H4 (cell line): ENCODE results near the gene ARSJ. TPM values are rescaled to one million over a fixed set of nuclear protein-coding genes. Genes with fewer than 3 reads are reported as not detected.
A peak's percentile ranks its signal among the peaks of the same experiment; 100 is the strongest.
"Not testable (repeated sequence)": the region's sequence is repeated elsewhere in the genome, so short reads cannot be mapped to it uniquely, and the experiment has no call there.

Source experiments
- DNase-seq: peaks from one replicate; pipeline ENCODE4 v3.0.0-alpha.2; 2015; ENCODE audit warnings: low spot score
- total RNA-seq: library from RNA; depleted of rRNA; stranded (reverse); fragments of >200 nt; shearing (Covaris generic); gene quantifications from 2 replicates; pipeline ENCODE4 v1.2.3, GENCODE V29; 2014; rRNA removed

ARSJ gene
- total RNA-seq, result 21.4 and 24.4 TPM in 2 replicates

- peak; percentile 77 for DNase-seq
Observed at GRCh38 chr4:113979148-113979904, at the start of gene ARSJ. TSS of gene ARSJ (minus strand) at chr4:113979647. CDS start at chr4:113978834, 813 bp downstream.

DNA sequence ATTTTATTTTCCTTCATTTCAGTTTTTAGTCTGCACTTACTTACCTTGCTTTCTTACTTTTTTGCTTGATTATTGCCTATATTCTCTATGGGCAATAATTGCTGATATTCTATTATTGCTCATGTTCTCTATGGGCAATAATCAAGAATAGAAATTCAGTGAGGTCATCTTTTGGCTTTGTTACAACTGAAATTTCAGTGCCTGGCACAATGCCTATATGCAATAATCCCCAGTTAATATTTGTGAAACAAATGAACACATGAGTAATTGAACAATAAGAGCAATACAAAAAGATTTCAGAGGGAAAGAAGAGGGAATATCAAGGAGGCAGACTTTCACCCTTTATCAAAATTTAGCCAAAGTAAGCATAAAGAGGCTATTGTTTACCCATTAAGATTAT is 48.6 kb upstream of the ARSJ start:
- DNase-seq, result no peak

DNA sequence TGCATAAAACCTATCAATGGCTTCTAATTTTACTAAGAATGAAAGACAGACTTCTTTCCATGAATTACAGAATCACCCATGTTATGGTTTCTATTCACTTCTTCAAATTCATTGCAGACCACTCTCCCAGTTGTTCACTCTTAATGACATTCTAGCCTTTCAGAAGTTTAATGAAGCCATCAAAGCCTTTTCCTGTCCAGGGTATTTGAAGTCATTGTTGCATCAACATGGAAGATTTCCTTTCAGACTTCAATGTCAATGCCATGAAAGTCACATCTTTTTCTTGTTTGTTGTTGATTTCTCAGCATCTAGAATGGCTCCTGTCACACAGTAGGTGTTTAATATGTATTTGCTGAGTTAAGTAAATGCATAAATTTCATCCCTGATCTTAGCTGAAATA is 48.1 kb upstream of the ARSJ start:
- no peak for DNase-seq

DNA sequence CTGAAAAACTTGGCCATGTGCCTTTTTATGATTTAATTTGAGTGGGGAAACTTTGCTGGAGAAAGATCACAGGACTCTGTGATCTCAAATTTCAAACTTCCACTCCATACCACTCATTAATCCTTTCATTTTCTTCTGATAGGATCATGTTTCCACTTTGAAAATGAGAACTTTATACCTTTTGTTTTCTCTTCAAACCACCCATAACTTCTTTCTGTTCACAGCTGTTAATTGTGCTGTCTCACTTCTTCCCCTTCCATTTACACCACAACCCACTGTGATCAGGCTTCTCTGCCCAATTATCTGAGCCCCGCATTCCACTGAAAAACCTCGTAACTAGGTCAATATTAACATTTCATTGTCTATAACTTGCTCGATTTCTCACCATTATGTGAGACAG is 47.0 kb upstream of the ARSJ start:
- DNase-seq, result no peak

DNA sequence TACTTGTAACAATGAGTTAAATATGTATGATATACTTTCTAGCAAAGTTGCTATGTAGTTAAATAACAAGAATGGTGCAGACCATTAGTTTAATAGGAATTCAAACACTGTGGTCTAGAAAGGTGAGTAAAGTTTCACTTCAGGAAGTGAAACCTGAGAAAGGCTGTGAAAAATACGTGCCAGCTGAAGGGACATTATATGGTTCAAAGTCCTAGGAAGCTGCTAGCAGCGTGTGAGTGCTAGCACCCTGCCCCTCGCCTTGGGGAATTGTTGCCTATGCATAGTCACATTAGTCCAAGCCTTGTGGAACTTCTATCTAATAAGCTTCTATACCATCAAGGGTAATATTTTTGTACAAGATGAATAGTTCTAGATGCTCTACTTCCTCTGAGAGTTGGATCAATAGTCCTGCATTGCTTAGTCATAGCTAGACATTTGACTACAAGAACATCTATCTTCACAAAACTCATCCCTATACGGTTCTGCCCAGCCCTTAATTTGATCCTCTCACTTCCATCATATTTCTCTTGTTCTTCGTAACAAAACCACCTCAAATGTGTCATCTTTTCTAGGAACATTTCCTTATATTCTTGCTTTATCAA is 45.8 kb upstream of the ARSJ start:
- DNase-seq, result no peak

- DNase-seq, result no peak
Observed at GRCh38 chr4:114021451-114021850, 42.0 kb upstream of the ARSJ start.

GRCh38 chr4:114019969-114020358 is 40.5 kb upstream of the ARSJ start:
- no peak for DNase-seq

- DNase-seq, result no peak
Observed at GRCh38 chr4:114019276-114019968, 40.0 kb upstream of the ARSJ start.

DNA sequence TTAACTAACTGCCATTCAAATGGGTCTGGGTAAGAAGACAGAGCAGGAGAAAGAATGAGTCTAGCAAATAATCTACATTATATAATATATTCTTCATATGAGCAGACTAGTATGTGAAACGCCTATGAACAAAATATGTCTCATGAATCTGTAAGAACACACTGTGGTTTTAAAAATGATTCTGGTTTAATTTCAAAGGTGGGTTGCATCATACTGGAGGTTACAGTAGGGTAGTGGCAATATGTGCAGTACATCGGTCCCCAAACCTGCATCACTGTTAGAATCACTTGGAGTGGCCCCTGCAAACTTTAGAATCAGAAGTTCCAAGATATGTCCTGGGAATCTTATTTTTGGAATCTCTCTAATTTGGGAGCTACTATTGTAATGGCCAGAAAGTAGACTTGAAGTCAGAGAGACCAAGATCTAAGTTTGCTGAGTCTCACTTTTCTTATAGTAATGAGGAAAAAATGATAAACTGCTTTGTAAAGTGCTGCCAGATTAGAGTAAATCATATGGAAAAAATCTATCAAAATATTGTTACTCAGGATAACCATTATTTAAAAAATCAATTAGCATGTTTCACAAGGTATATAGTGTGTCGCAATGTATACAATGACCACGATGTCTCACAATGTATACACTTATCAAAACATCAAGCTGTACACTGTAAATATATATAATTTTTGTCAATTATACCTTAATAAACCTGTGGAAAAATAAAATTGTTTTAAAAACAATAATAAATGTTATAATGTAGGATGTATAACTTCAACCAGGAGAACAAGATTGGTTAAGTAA is 37.9 kb upstream of the ARSJ start:
- no peak for DNase-seq

- peak; percentile 98 for DNase-seq
Observed at GRCh38 chr4:114015444-114015899, 36.0 kb upstream of the ARSJ start.

DNA sequence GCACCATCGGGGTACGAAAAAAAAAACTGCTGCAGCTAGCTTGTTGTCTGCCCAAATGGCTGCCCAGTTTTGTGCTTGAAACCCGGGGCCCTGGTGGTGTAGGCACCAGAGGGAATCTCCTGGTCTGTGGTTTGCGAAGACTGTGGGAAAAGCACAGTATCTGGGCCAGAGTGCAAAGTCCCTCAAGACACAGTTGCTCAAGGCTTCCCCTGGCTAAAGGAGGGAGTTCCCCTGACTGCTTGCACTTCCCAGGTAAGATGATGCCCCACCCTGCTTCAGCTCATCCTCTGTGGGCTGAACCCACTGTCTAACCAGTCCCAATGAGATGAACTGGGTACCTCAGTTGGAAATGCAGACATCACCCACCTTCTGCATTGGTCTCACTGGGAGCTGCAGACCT is 33.8 kb upstream of the ARSJ start:
- DNase-seq, result not testable (repeated sequence)

DNA sequence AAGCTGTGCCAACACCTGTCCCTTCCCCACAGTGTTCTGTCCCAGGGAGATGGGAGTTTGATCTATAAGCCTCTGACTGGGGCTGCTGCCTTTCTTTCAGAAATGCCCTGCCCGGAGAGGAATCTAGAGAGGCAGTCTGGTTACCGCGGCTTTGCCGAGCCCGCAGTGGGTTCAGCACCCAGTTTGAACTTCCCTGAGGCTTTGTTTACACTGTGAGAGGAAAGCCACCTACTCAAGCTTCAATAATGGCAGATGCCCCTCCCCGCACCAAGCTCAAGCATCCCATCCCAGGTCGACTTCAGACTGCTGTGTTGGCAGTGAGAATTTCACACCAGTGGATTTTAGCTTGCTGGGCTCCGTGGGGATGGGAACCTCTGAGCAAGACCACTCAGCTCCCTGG is 33.3 kb upstream of the ARSJ start:
- DNase-seq, result no peak

- DNase-seq, result peak; percentile 21
Observed at GRCh38 chr4:114005569-114006442, 26.4 kb upstream of the ARSJ start.

- not testable (repeated sequence) for DNase-seq
Observed at GRCh38 chr4:114004483-114005226, 25.2 kb upstream of the ARSJ start.

GRCh38 chr4:113998531-113998930 is 19.1 kb upstream of the ARSJ start:
- no peak for DNase-seq

DNA sequence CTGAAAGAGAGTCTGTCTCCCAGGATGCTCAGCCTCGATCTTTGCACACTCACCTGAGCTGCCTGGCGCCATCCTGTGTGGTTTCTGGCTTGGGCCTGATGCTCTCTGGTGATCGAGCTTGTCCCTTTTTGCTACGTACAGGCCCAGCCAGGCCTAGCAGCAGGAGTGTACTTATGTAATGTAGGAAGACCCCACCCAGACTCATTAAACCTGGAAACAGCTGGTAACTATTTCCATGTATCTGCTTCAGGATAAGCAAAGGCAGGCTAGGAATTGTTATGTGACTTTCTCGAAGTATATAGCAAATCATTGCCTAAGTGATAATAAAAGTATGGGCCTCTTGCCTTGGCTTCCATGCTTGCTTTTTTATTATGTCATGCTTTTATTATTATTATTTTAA is 18.6 kb upstream of the ARSJ start:
- DNase-seq, result no peak

GRCh38 chr4:113997206-113997605 is 17.8 kb upstream of the ARSJ start:
- no peak for DNase-seq

DNA sequence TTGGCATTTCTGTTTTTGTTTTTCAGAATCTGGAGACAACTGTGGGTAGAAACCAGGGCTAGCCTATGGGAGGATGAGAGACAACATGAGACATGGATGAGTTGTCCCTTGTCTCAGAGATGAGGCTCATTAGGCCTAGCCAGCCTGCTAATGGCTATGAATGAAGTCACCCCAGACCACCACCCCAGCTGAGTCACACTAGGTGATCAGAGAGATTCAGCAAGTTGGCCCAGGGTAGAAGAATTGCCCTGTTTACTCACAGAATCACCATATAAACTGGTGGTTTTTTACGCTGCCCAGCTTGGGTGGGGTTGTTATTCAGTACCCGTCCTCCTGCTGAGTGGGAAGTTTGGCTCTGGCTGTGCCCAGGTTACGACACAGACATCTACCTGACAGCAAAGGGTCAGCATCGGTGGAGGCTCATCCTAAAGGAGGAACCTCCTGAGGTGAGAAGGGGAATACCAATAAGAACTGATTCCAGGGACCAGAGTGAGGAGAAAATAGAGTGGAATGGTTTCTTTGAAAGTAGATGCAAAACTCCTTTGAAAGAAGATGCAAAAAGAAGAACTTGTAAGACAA is 17.2 kb upstream of the ARSJ start:
- DNase-seq, result peak; percentile 25

DNA sequence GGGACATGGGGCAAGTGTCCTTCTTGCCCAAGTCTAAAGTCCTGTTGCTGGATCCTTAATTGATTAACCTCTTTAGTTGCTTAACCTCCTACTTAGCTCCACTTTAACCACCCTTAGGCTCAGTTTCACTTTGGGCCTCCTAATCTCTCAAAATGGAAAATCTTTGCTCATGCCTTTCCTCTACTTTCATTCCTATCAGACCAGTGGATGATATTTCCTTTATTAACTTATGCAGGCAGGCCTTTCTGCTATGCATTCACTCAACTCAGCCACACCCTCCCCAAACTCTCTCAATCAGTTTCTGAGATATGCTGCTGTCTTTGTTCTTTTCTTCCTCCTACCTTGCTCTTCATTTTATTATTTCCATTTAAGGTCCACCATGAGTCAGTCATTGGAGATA is 14.4 kb upstream of the ARSJ start:
- no peak for DNase-seq

GRCh38 chr4:113990886-113991285 is 11.4 kb upstream of the ARSJ start:
- DNase-seq, result no peak
